ENCODE results near the gene NBEA. TPM values are rescaled to one million over a fixed set of nuclear protein-coding genes. Genes with fewer than 3 reads are reported as not detected.

NBEA gene, protein sequence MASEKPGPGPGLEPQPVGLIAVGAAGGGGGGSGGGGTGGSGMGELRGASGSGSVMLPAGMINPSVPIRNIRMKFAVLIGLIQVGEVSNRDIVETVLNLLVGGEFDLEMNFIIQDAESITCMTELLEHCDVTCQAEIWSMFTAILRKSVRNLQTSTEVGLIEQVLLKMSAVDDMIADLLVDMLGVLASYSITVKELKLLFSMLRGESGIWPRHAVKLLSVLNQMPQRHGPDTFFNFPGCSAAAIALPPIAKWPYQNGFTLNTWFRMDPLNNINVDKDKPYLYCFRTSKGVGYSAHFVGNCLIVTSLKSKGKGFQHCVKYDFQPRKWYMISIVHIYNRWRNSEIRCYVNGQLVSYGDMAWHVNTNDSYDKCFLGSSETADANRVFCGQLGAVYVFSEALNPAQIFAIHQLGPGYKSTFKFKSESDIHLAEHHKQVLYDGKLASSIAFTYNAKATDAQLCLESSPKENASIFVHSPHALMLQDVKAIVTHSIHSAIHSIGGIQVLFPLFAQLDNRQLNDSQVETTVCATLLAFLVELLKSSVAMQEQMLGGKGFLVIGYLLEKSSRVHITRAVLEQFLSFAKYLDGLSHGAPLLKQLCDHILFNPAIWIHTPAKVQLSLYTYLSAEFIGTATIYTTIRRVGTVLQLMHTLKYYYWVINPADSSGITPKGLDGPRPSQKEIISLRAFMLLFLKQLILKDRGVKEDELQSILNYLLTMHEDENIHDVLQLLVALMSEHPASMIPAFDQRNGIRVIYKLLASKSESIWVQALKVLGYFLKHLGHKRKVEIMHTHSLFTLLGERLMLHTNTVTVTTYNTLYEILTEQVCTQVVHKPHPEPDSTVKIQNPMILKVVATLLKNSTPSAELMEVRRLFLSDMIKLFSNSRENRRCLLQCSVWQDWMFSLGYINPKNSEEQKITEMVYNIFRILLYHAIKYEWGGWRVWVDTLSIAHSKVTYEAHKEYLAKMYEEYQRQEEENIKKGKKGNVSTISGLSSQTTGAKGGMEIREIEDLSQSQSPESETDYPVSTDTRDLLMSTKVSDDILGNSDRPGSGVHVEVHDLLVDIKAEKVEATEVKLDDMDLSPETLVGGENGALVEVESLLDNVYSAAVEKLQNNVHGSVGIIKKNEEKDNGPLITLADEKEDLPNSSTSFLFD (N-terminal part only)
- 10 to 100 TPM; 17.5 to 24.7 TPM for total RNA-seq

GRCh38 chr13:34941835-34942731, at the start of gene NBEA:
TSS of gene NBEA (plus strand) at chr13:34942270. CDS start at chr13:34942821, 551 bp downstream.
- peak within 1 kb of the TSS; percentile 89 to 90 for H3K27ac ChIP-seq
- peak within 1 kb of the TSS; percentile 97 for H3K4me3 ChIP-seq
- no peaks in the 10 kb centered on the region for H3K36me3 ChIP-seq
- peak; percentile 64 for DNase-seq (ENCODE audit: low spot score)
- peaks cover 0 to 30% of the 10 kb centered on the region in 2 donors for H3K4me1 ChIP-seq
- H3K27me3 ChIP-seq: no peaks in the 10 kb centered on the region
- H3K9me3 ChIP-seq: no peaks in the 10 kb centered on the region
- TF ChIP-seq, protein P1, sequence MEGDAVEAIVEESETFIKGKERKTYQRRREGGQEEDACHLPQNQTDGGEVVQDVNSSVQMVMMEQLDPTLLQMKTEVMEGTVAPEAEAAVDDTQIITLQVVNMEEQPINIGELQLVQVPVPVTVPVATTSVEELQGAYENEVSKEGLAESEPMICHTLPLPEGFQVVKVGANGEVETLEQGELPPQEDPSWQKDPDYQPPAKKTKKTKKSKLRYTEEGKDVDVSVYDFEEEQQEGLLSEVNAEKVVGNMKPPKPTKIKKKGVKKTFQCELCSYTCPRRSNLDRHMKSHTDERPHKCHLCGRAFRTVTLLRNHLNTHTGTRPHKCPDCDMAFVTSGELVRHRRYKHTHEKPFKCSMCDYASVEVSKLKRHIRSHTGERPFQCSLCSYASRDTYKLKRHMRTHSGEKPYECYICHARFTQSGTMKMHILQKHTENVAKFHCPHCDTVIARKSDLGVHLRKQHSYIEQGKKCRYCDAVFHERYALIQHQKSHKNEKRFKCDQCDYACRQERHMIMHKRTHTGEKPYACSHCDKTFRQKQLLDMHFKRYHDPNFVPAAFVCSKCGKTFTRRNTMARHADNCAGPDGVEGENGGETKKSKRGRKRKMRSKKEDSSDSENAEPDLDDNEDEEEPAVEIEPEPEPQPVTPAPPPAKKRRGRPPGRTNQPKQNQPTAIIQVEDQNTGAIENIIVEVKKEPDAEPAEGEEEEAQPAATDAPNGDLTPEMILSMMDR (IDR thresholded peaks at IDR 0.05): peak; percentile 53 to 59

GRCh38 chr13:34894756-34895155, 47.3 kb upstream of the NBEA start:
- no peaks in the 10 kb centered on the region for H3K4me1 ChIP-seq
- H3K4me3 ChIP-seq: no peak overlapping the region
- no peaks in the 10 kb centered on the region for H3K27me3 ChIP-seq
- H3K9me3 ChIP-seq: no peaks in the 10 kb centered on the region
- H3K36me3 ChIP-seq: no peaks in the 10 kb centered on the region
- no peak overlapping the region for H3K27ac ChIP-seq
- TF ChIP-seq, protein P1 (IDR thresholded peaks at IDR 0.05): no peak
- no peak for DNase-seq (ENCODE audit: low spot score)

DNA sequence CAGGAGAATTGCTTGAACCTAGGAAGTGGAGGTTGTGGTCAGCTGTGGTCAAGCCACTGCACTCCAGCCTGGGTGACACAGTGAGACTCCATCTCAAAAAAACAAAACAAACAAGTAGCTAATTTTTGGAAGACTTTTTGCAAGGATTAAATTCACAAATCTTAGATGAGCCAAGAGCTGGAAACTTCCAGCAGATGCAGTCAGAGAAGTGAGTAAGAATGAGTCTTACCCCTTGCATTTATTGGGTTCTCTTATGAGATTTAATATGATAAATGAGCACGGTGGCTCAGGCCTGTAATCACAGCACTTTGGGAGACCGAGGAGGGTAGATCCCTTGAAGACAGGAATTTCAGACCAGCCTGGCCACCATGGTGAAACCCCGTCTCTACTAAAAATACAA, 44.9 kb upstream of the NBEA start:
- TF ChIP-seq, protein P1 (IDR thresholded peaks at IDR 0.05): no peak
- Histone ChIP-seq H3K4me3 (no peak overlapping the region), H3K27ac (no peak overlapping the region), H3K4me1 (no peaks in the 10 kb centered on the region), H3K27me3 (no peaks in the 10 kb centered on the region), H3K36me3 (no peaks in the 10 kb centered on the region), H3K9me3 (no peaks in the 10 kb centered on the region)
- DNase-seq (ENCODE audit: low spot score): no peak

- no peak for DNase-seq (ENCODE audit: low spot score)
- Histone ChIP-seq H3K27ac (no peak overlapping the region), H3K4me3 (no peak overlapping the region), H3K27me3 (no peaks in the 10 kb centered on the region), H3K4me1 (no peaks in the 10 kb centered on the region), H3K36me3 (no peaks in the 10 kb centered on the region), H3K9me3 (no peaks in the 10 kb centered on the region)
- TF ChIP-seq, protein P1 (IDR thresholded peaks at IDR 0.05): no peak
Observed at GRCh38 chr13:34899888-34900287, 42.2 kb upstream of the NBEA start.

DNA sequence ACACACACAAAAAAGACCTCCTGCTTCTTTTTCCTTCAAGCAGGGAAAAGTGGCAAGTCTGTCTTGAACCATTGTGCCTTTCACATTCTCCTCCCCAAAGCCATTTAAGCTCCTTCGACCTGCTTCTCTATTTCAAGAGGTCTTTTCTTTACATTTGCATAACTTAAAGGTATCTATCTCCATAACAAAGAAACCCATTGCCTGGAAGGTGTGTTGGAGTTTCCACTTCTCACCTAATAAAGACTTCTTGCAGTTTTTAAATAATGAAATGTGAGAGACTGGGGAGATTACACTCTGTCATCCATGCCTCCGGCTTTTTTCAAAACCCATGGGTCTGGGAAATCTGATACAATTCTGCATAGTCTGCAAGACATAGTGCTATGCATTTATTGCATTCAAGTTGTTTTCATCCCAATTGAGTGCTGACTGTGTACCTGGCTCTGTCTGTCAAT, 41.8 kb upstream of the NBEA start:
- Histone ChIP-seq H3K36me3 (no peaks in the 10 kb centered on the region), H3K27ac (no peak overlapping the region), H3K4me3 (no peak overlapping the region), H3K9me3 (no peaks in the 10 kb centered on the region), H3K27me3 (no peaks in the 10 kb centered on the region), H3K4me1 (no peaks in the 10 kb centered on the region)
- DNase-seq (ENCODE audit: low spot score): no peak
- TF ChIP-seq, protein P1 (IDR thresholded peaks at IDR 0.05): no peak

All from right atrium auricular region (tissue), 2 donors.